IPS-18c (cell line): Measurements from ENCODE around the gene IYD.
"Not testable (repeated sequence)": the region's sequence is repeated elsewhere in the genome, so short reads cannot be mapped to it uniquely, and the experiment has no call there.

Source experiments
- H3K4me3 ChIP-seq: 2 replicates; pipeline ENCODE4 v1.7.0; 2013; ENCODE audit warnings: low read depth, mild to moderate bottlenecking, low read length, moderate library complexity; ENCODE audit not compliant: insufficient read depth
- H3K9me3 ChIP-seq: one replicate; pipeline ENCODE4 v1.6.1; 2013; ENCODE audit warnings: mild to moderate bottlenecking, low read length, moderate library complexity; ENCODE audit not compliant: control insufficient read depth, insufficient read depth

The IYD gene

DNA sequence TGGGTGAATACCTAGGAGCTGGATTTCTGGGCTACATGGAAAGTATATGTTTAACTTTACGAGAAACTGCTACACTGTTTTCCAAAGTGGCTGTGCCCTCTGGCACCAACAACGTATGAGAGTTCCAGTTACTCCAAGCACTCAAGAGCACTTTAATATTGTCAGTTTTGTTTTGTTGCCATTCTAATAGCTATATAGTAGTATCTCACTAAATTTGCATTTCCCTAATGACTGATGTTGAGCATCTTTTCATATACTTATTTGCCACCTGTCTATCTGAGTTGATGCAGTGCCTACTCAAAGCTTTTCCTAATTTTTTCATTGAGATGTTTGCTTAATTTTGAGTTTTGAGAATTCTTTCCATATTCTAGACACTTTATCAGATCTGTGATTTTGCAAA lies 76.7 kb downstream of the IYD start:
- Histone ChIP-seq H3K4me3 (no peak overlapping the region), H3K9me3 (peaks cover 2% of the 10 kb centered on the region)

DNA sequence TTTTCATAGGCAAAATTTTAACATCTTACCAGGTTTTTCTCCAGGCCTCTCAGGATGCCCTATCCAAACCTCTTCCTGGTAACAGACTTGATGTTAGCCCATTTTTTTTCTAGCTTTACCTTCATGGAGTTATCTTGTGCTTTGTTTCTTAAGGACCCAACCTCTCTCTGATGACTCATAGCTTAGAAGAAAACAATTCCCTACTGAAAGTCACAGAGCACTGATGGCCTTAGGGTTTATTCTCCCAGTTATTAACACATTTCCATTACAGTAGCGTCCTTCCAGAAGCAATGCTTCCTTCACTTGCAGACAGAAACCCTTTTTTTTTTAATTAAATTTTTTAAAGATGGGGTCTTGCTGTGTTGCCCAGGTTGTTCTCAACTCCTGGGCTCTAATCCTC lies 79.4 kb downstream of the IYD start:
- H3K9me3 ChIP-seq: peaks cover 2% of the 10 kb centered on the region
- no peak overlapping the region for H3K4me3 ChIP-seq

DNA sequence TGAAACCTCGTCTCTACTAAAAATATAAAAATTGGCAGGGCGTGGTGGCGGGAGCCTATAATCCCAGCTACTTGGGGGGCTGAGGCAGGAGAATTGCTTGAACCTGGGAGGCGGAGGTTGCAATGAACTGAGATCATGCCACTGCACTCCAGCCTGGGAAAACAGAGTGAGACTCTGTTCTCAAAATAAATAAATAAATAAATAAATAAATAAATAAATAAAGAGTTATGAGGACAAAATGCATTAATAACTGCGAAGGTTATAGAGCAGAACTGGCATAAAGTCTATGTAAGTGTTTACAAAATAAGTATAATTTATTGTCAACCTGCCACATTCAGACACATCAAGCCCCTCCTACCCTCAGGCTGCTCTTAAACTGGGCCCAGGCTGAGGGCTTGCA lies 80.2 kb downstream of the IYD start:
- not testable (repeated sequence) for H3K4me3 ChIP-seq, H3K9me3 ChIP-seq

DNA sequence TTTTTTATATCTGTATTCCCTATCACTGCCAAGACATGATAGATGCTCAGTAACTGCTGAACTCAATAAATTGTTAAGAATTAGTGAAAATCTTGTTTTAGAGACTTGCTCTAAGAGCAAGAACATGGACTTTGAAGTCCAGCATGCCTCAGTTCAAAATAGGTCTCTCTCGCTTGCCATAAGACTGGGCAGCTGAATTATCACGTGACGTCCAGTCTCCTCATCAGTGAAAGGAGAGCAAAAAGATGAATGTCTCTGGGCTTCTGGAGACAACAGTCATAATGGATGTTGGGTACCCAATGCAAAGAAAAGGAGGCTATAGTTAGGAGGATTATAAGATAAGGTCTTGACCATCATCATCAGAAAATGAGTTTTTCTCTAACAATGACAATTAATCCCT lies 82.1 kb downstream of the IYD start:
- no peak overlapping the region for H3K4me3 ChIP-seq
- peaks cover 2% of the 10 kb centered on the region for H3K9me3 ChIP-seq

DNA sequence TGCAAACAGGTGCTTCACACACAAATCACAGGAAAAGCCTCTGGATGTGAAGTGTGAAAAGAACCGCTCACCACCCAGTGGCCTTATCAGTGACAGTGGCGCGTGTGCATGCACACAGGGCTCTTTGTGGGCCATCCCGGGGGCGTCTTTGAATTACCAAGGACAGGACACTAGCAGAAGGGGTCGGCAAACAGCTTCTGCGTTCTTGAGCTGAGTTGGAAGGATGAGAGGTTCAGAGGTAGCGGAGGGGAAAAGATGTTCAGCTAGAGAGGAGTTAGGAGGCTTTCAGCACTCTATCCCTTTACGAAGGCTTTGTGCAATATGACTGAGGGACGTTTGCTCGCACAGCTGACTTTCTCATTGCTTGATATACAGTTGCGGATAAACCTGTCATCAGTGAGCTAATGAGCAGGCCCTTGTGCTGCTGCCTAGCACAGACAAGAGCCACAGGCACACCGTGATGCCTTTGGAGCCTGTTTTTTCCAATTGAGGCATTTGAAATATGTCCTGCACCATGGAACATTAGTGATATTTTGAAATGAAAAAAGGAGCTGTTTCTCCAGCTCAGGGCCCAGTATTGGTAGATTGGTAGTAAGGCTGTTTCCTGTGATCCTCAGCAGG lies 83.1 kb downstream of the IYD start:
- Histone ChIP-seq H3K9me3 (no peaks in the 10 kb centered on the region), H3K4me3 (no peak overlapping the region)

DNA sequence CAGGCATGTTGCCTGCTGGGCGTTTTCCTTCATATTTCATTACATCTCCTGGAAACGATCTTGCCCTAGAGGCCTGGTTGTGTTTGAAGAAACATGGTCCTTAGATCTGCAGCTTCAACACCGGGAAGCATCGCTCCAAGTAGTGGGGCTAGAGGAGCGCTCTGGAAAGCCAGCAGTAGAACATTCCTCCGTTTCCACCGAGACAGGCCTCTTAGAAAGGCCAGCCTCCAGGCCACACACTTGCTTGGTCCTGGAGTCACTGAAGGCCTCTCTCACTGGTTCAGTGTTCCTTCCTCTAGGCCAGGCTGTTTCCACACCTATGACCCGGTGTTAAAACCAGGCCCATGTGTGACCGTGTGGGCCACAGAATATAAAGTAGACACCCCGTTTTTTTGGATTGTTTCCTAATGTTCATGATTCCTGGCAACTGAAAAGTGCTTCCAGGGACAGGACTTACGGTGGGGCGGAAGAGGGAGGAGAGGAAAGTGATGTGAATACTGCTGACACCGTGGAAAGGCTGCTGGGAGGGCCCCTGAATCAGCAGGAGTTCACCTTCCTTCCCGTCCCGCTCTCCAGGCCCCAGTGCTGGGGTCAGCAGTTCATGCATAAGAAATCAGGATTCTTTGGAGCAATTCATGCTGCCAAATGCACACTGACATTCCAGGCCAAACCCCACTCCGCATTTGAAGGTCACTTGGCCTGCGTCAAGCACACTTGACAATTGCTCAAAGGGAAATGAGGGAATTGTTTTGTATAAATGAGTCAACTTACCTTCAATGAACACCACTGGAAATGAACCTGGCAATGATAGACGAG lies 83.8 kb downstream of the IYD start:
- no peak overlapping the region for H3K4me3 ChIP-seq
- no peaks in the 10 kb centered on the region for H3K9me3 ChIP-seq

DNA sequence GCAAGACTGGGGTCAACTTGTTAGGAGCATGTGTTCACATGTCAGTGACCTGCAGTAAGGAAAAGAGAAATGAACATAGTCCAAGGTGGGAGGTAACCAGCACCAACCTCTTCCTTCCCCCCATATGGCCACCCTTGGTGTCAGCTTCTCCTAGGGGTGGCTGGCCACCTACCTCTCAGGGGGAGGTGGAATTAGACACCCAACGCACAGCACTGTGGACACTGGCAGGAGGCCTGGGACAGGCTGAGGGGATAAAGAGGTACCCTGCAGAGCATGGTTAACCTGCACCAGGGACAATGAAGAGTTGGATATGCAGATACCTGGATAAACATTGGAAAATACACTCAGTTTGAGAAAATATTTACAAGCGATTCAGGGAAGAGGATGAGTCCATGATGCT lies 84.5 kb downstream of the IYD start:
- Histone ChIP-seq H3K4me3 (no peak overlapping the region), H3K9me3 (no peaks in the 10 kb centered on the region)
